GM21390 (cell line): ENCODE results near the gene USP6NL.

Experiments used
- ATAC-seq: cut with Tn5 transposase; IDR thresholded peaks from one replicate; pipeline ENCODE4 v1.9.1; 2021; ENCODE audit not compliant: unreplicated experiment

Gene USP6NL

GRCh38 chr10:11617233-11617632 is 5.8 kb upstream of the USP6NL start:
- no peak for ATAC-seq

- ATAC-seq, result no peak
Observed at GRCh38 chr10:11616021-11616420, 4.6 kb upstream of the USP6NL start.

- no peak for ATAC-seq
Observed at GRCh38 chr10:11615396-11615795, 3.9 kb upstream of the USP6NL start.

- ATAC-seq, result no peak
Observed at GRCh38 chr10:11612021-11613001, 861 bp upstream of the USP6NL start.

- ATAC-seq, result no peak
Observed at GRCh38 chr10:11610826-11611247, 613 bp downstream of the USP6NL start.

- ATAC-seq, result no peak
Observed at GRCh38 chr10:11610166-11610825, 1.2 kb downstream of the USP6NL start.

- peak; percentile 28 for ATAC-seq
Observed at GRCh38 chr10:11609492-11610093, 1.9 kb downstream of the USP6NL start.

- no peak for ATAC-seq
Observed at GRCh38 chr10:11609052-11609451, 2.4 kb downstream of the USP6NL start.

GRCh38 chr10:11608159-11609013 is 3.1 kb downstream of the USP6NL start:
- no peak for ATAC-seq

GRCh38 chr10:11605807-11606408 is 5.5 kb downstream of the USP6NL start:
- ATAC-seq, result no peak

- ATAC-seq, result no peak
Observed at GRCh38 chr10:11604865-11605650, 6.4 kb downstream of the USP6NL start.

GRCh38 chr10:11603741-11604140 is 7.7 kb downstream of the USP6NL start:
- no peak for ATAC-seq

- no peak for ATAC-seq
Observed at GRCh38 chr10:11602919-11603523, 8.4 kb downstream of the USP6NL start.

GRCh38 chr10:11602358-11602757 is 9.1 kb downstream of the USP6NL start:
- ATAC-seq, result no peak

GRCh38 chr10:11601670-11602069 is 9.8 kb downstream of the USP6NL start:
- ATAC-seq, result no peak

GRCh38 chr10:11600280-11600679 is 11.2 kb downstream of the USP6NL start:
- no peak for ATAC-seq

- no peak for ATAC-seq
Observed at GRCh38 chr10:11598712-11599397, 12.6 kb downstream of the USP6NL start.

GRCh38 chr10:11597470-11597869 is 14.0 kb downstream of the USP6NL start:
- no peak for ATAC-seq

- ATAC-seq, result peak; percentile 48
Observed at GRCh38 chr10:11595395-11595692, 16.1 kb downstream of the USP6NL start.
